Measurements from ENCODE around the gene NOXA1. TPM values are rescaled to one million over a fixed set of nuclear protein-coding genes. Genes with fewer than 3 reads are reported as not detected.
"Not testable (repeated sequence)": the region's sequence is repeated elsewhere in the genome, so short reads cannot be mapped to it uniquely, and the experiment has no call there.

The NOXA1 gene
- total and polyA plus RNA-seq, 2 of the 8 experiments (the other 6 are each of a cell fraction or from before 2014, with no cell fraction given) = 0.34 to 0.91 TPM

GRCh38 chr9:137451264-137452005 is 28.2 kb downstream of the NOXA1 start:
- H3K9me3 ChIP-seq (ENCODE audit: insufficient read depth in 2 of 2, low read depth in 1 of 2, low read length in 1 of 2); H3K18ac ChIP-seq (ENCODE audit: extremely low read depth, low read length); H2BK5ac ChIP-seq (ENCODE audit: low read depth, low read length); H2BK15ac ChIP-seq (ENCODE audit: low read length); H2AK5ac ChIP-seq (ENCODE audit: low read depth, low read length); H3K14ac ChIP-seq (ENCODE audit: insufficient read length); DNase-seq (ENCODE audit: low read depth in 1 of 2, low spot score in 2 of 2); H4K91ac ChIP-seq (replicated peaks; ENCODE audit: insufficient read length, low read length); H3K79me2 ChIP-seq (ENCODE audit: control insufficient read depth in 1 of 2, insufficient read depth in 2 of 2, low read length in 2 of 2); H3K27ac ChIP-seq (ENCODE audit: low read depth, low read length); H4K5ac ChIP-seq (ENCODE audit: insufficient read length, low read depth, low read length); H3K79me1 ChIP-seq (ENCODE audit: low read depth, low read length); H3K56ac ChIP-seq (replicated peaks; ENCODE audit: insufficient read length, low read depth, low read length); FAIRE-seq; H2BK20ac ChIP-seq (ENCODE audit: low read length); H3K4me3 ChIP-seq (ENCODE audit: extremely low read depth in 1 of 4, insufficient read depth in 2 of 4, low read depth in 3 of 4, low read length in 4 of 4); H3K4ac ChIP-seq (replicated peaks; ENCODE audit: insufficient read length, low read depth, low read length); H3K9ac ChIP-seq (replicated peaks in 1 of 4; ENCODE audit: extremely low read depth in 1 of 4, low read depth in 3 of 4, low read length in 3 of 4); H3K27me3 ChIP-seq (replicated peaks in 1 of 4; ENCODE audit: control insufficient read depth in 3 of 4, extremely low read depth in 1 of 4, insufficient read depth in 3 of 4, low read length in 3 of 4); H3K23ac ChIP-seq (ENCODE audit: insufficient read length); H4K20me1 ChIP-seq (replicated peaks in 1 of 2; ENCODE audit: control insufficient read depth in 1 of 2, insufficient read depth in 2 of 2, low read length in 2 of 2); POLR2A ChIA-PET (ENCODE audit: partially characterized antibody); H2BK12ac ChIP-seq (ENCODE audit: low read depth, low read length); H2AFZ ChIP-seq (ENCODE audit: low read length); H2BK120ac ChIP-seq (replicated peaks; ENCODE audit: low read depth, low read length); H3K4me2 ChIP-seq (ENCODE audit: insufficient read depth in 1 of 2, low read depth in 2 of 2, low read length in 2 of 2); H3K23me2 ChIP-seq (ENCODE audit: low read depth, low read length); H4K8ac ChIP-seq (ENCODE audit: extremely low read depth, insufficient read depth, low read length): not testable (repeated sequence)
- no CpG with 5 or more reads among the region's 31 CpGs for WGBS, 2 experiments (ENCODE audit: extremely low coverage in 1 of 2, insufficient coverage in 1 of 2, insufficient read length in 1 of 2, insufficient replicate concordance in 2 of 2, low coverage in 1 of 2, low lambda C conversion rate in 2 of 2, missing lambda C conversion rate in 1 of 2)
- CTCF ChIA-PET (ENCODE audit: partially characterized antibody) = interaction anchor here (2.5 kb wide), 1 partner anchor 8 kb away, joined by 13 read pairs; no protein-coding TSS in a partner anchor
- Histone ChIP-seq H3K36me3 (ENCODE audit: control insufficient read depth in 2 of 4, insufficient read depth in 4 of 4, low read length in 3 of 4) (peaks cover 3 to 19% (median 5%) of the 10 kb centered on the region in 4 experiments; a peak in 5 of 8 replicates), H3K4me1 (replicated peaks in 1 of 4; ENCODE audit: control insufficient read depth in 3 of 4, insufficient read depth in 4 of 4, low read length in 3 of 4) (peaks cover 0 to 15% (median 13%) of the 10 kb centered on the region in 4 experiments; a peak in 5 of 7 replicates)
